Kidney tubule cell (primary cell): ENCODE measurements around the gene HMGCS1.
A peak's percentile ranks its signal among the peaks of the same experiment; 100 is the strongest.
"Not testable (repeated sequence)": the region's sequence is repeated elsewhere in the genome, so short reads cannot be mapped to it uniquely, and the experiment has no call there.

Source experiments
- DNase-seq: peaks from one replicate; pipeline ENCODE4 v3.0.0-alpha.2; 2018; ENCODE audit warnings: low spot score

HMGCS1 gene

DNA sequence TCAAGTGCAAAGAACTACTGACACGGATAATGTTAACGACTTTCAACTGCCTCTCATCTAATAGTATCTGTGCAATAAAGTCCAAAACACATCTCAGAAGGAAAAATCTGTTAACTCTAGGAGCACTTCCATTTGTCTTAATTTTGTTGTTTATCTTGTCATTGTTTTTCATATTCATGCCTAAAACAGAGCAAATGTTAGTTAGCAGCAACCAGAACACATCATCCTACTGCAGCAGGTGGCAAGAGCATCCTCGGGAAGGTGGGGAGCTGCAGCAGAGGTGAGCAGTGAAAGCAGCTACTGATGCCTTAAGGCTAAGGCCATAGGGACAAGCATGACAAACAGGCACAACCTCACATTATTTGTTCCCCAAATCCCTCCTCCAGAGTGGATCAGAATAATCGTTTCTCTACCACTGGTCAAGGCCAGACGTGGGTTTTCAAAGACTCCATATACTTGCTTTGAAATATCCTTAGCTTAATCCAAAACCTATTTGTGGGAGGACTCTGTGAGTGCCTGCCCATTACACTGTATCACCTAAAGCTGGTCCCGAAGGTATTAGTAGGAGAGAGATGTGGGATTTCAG lies 1.0 kb downstream of the HMGCS1 start:
- DNase-seq: no peak

DNA sequence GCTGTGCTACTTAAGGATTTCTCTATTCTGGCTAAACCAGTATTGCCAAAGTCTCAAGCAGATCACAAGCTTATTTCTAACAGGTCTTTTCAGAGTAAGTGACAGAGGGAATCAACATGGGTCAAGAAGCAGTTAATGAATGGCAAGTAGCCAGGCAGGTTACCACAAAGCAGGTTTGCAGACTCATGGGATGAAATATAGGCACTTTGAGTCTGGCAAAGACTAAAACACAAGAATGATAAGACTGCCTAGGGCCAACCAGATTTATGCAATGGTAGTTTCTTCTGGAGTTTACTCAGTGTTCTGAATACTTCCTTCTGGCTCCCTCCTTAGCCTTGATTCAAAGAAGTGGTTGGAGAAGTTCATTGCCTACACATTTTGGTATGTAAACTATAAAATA lies 3.6 kb downstream of the HMGCS1 start:
- DNase-seq: peak; percentile 55

DNA sequence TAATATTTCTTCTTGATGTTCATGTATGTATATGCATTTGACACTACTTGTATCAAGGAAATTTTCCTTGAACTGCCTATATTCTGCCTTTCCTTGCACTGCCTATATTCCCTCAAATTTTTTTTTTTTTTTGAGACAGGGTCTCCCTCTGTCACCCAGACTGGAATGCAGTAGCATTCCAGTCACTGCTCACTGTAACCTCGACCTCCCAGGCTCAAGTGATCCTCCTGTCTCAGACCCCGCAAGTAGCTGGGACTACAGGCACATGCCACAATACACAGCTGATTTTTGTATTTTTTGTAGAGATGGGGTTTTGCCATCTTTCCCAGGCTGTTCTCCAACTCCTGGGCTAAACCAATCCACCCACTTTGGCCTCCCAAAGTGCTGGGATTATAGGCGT lies 4.1 kb downstream of the HMGCS1 start:
- no peak for DNase-seq

DNA sequence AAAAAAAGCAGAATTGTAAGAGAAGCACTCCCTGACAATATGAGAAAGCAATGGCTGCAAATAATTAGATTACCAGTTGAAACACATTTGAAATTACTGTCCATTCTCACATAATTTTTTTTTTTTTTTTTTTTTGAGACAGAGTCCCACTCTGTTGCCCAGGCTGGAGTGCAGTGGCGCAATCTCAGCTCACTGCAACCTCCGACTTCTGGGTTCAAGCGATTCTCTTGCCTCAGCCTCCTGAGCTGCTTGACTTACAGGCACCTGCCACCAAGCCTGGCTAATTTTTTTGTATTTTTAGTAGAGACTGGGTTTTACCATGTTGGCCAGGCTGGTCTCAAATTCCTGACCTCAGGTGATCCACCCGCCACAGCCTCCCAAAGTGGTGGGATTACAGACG lies 6.3 kb downstream of the HMGCS1 start:
- DNase-seq: not testable (repeated sequence)

DNA sequence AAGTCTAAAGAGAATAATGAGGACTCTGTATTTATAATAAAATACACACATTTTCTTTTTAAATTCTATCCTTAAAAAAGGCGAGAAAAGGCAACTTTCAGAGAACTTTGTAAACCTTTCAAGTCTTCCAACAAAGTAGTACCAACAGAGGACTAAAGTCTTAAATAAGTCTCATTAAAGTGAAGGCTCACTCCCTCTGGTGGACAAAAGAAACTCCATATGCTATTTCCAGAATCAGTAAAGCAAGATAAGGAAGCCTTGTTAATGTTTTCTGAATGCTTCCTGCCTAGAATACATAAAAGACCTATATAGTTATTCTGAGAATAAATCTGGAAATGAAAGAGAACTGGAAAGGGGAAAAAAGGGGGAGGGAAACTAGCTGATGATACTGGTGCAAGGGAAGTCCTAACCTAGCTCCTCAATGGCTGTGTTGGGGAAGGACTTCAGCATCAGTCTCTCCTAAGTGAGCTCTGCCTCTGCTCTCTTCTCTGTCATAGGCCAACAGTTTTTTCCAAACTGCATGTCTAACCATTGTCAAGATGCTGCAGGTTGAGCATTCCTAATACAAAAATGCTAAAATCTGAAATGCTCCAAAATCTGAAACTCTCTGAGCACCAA lies 7.2 kb downstream of the HMGCS1 start:
- peak; percentile 70 for DNase-seq

DNA sequence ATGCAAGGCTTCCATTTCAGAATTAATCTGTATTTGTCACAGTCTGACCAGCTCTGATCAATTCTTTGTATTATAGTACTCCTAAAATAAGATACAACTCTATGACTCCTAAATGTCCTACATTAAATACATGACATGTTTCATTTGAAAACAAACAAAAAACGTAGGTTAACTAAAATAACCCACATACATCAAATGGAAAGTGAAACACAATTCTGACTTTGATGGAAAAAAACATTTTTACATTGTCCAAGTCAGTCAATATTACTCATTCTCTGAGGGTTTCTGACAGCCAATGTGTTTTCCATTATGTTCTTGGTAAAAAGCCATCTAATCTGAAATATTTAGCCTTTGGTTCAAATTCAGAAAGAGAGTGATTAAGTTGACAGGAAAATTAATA lies 8.7 kb downstream of the HMGCS1 start:
- DNase-seq: no peak

DNA sequence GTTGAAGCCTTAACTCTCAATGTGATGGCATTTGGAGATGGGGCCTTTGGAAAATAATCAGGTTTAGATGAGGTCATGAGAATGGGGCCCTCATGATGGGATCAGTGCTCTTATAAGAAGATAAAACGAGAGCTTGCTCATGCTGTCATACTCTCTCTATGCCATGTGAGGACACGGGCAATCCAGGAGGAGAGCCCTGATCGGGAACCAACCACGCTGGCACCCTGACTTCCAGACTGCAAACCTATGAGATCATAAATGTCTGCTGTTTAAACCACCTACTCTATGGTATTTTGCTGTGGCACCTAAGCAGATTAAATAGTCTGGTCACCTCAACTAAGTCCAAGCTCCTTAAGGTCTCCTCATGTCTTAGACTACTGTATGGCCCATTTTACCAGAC lies 10.0 kb downstream of the HMGCS1 start:
- no peak for DNase-seq

DNA sequence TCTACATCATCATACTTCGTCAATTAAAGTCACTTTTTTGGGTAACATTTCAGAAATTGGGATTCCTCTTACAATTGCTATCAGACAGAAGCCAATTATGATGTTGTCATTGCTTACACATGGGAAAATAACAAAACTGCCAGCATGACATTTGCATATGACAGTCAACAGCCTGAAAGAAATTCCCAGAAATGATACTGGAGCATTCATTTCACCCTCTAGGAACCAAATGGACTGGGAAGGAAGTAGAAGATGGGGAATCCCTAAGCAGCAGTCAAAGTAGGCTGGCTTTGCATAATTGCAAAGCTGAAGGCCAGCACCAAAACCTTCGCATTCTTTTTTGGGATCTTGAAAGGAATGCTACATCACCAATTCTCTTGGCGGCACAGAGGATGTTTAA lies 10.7 kb downstream of the HMGCS1 start:
- no peak for DNase-seq

DNA sequence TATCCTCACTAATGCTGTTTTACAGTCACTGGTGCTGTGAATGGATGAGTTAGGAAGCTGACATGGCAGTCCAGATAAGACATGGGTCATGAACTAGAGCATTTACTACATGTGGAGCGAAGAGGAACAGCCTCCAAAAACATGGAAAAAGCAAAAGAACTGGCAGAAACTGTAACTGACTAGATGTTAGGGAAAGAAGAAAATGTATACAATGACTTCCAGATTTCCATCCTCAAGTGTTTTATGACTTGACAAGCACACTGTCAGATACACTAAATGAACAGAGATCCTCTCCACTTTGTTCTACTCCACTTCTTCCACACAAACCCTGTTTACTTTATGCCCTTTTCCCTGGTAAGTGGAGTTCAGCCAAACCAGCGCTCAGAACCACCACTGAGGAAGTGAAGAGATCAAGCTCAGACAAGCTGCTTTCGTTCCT lies 11.5 kb downstream of the HMGCS1 start:
- no peak for DNase-seq

DNA sequence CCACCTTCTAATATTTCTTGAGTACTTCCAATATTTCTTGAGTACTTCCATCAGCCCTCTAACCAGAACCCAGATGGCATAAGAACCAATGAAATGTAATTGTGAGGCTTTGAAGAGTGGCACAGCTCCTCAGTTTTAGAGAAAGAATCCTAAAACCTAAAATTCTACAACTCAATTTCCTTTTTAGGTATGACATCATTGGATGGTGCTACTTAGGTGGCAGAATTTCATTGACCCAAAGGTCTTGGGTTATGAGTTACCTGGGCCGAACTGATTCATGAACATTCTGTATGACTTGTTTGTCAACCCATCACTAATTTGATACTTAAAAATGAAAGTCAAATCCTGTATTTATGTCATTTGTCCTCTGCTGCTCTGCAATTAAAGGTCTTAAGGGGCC lies 13.1 kb downstream of the HMGCS1 start:
- DNase-seq: no peak

DNA sequence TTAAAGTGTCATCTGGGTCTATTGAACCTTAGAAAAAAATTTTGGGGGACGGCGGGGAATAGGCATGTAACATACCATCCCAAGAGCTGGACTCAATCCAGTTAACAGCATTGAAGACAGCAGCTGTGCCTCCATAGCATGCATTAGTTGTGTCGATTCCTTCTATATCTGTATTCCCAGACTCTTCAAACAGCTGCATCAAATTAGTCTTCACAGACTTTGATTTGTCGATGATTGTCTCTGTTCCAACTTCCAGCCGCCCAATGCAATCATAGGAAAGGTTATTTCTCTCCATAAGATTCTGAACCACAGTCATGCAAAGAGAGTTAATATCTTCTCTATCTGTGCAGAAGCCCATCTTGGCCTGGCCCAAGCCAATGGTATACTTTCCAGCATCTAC lies 14.8 kb downstream of the HMGCS1 start:
- DNase-seq: no peak

DNA sequence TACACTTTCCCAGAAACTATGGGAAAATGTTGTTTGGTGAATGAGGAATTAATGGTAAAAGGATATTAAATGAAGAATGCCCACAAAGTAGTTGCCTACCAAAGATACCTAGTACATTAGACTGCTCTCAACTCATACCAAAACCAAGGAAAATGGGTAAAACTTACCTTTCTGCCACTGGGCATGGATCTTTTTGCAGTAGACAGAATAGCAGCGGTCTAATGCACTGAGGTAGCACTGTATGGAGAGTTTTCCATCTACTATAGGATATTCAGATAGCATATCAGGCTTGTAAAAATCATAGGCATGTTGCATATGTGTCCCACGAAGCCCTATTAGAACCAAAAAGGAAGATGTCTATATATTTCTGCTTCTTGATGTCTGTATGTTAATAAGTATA lies 16.4 kb downstream of the HMGCS1 start:
- DNase-seq: no peak

DNA sequence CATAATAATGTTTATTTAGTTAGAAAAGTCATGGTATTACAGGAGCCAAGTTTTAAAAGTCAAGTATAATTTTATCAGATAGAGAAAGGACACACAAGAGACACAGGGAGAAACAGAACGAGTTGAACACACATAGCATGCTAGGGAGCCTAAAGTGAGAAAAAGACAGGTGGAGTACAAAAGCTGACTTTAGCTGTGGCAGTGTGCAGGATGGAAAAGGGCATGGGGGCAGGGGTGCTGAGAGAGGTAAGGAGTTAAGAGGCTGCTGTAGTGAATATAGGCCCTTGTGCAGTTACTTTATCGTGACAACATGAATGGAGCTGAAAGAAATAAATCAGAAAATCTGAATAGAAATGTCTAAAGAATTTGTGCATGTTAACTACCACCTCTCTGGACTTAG lies 18.0 kb downstream of the HMGCS1 start:
- DNase-seq: no peak

DNA sequence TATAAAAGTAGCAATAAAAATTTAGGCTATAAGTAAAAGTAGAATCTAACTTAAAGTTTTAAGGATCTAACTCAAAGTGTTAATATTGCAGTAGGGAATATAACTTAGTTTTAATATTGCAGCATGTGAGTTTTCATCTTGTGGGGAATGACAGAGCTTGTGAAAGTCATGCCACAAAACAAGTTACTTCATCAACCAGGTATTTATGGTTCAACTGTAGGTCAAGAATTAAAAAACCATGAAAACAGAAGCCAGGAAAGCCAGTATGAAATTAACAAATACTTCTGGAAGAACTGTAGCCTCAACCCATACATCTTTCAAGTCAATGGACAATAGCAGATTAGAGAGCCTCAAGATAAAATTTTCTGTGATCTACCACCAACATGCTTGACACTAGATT lies 19.0 kb downstream of the HMGCS1 start:
- peak; percentile 63 for DNase-seq

DNA sequence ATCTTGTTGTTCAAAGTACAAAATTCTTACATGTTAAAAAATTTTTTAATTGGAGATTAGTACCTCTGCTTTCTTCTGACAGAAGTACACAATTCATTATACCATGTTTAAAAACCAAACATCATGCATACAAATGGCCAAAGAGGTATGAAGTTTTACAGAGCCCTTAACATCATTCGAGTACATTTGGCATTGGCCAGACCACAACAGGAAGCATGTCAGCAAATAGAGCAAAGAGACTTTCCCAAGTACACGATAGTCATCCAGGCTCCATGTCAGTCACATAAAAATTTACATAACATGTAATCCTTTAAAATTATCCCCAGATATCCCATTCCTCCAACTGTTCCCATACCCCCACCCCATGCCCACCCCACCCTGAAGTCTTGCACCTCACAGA lies 22.5 kb downstream of the HMGCS1 start:
- DNase-seq: no peak

DNA sequence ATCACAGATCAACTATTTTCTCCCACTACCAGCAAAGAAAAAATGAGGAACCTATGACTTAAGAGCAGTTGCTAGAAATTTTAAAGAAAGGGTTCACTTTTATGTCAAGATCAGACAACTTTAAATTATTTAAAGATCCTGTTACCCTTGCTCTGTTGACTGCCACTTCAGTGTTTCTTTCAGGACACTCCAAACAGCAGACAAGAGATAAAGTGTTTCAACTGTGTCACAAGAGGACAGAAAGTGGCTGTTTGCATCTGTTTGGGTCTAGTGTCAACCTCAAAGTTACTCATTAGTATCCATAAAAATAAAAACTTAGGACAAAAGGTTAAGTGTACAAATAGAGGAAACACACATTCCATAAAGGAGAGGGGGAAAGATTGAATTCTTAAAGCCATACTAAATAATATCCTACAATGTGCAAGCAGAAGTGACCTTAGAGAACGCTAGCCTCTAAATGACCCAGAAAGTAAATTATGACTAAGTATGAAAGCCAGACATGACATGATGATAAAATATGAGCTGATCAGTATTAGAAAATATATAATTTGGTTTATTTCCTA lies 24.9 kb downstream of the HMGCS1 start:
- DNase-seq: no peak

DNA sequence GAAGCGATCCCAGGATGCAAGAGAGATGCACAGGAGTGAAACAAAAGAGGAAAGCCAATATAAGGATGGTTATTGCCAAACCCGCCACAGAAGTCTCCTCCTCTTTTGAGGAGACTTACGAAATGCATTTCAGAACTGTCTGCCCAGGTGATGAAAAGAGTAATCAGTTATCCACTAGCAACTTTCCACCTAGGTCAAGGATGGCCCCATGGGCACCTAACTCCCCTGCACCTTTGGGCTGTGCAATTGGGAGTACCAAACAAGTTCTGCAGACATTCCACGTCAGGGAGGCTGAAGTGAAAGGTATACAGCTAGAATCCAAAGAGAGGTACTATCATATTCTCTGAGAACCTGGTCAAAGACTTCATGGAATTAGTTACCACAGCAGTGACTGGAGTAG lies 25.7 kb downstream of the HMGCS1 start:
- no peak for DNase-seq

DNA sequence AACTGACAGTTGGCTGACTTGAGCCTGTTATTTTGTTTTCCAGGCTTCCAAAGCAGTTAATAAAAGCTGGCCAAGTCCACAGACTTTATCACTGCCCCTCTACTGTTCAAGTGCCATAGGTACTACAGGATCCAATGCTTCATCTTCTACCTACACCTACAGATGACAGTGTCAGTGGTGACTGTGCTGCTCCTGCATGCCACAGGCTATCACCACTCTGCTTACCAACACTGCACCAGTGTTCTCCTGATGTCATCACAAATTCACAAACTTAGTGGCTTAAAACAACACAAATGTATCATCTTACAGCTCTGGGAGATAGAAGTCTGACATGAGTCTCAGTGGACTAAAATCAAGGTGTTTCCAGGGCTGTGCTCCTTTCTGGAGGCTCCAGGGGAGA lies 26.6 kb downstream of the HMGCS1 start:
- no peak for DNase-seq

DNA sequence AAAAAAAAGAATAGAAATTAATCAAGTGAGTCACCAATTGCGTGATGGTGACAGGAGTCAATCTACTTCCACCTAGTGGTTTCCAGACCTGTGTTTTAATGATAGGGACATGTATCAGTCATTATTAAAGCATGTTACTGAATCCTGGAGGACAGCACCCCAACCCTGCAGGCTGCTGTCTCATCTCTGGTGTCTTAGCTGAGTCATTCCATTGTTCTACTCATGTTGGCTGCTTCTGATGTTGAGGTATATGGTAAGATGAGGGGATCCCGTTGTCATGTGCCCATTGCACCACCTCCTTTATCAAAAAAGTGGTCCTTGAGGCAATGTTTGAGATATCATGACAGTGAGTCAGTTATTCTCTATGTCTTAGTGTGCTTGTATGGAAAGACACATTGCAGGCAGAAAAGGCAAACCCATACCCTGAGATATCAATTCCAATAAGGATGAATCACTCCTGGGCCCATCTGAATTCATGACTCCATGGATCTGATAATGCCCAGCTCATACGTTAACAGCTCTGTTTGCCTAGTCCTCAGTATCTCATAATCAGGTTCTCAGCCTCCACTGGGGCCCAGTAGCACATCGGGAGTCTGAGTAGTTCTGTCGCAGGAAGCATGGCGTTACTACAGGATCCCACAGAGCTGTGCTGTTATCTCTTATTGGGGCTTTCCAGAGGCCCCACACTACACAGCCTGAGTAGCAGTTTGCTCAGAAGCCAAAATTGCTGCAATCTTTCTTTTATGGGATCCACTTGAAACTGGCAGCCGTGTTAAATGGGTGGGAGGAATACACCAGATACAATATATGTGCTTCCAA lies 31.2 kb downstream of the HMGCS1 start:
- peak; percentile 47 for DNase-seq

DNA sequence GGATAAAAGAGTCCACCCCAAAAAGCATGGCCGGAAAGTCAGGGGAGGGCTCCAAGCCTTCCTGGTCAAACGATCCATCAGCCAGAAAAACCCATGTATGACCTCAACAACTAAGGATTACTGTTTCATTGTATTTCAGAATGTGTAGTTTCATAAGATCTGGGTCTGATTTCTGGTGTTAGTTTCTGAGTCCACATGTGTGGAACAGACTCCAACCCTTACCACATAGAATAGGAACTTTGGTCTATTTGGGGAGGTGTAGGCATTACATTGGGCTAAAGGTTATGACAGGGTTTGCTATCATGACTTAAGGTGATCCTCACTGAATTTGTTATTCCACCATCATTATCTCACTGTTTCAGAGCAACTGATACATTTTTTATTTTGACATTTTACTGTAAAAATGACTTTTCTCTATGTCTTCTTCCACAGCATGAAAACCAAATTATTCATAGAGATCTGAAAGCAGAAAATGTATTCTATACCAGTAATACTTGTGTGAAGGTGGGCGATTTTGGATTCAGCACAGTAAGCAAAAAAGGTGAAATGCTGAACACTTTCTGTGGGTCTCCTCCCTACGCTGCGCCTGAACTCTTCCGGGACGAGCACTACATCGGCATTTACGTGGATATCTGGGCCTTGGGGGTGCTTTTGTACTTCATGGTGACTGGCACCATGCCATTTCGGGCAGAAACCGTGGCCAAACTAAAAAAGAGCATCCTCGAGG lies 33.5 kb downstream of the HMGCS1 start:
- no peak for DNase-seq

DNA sequence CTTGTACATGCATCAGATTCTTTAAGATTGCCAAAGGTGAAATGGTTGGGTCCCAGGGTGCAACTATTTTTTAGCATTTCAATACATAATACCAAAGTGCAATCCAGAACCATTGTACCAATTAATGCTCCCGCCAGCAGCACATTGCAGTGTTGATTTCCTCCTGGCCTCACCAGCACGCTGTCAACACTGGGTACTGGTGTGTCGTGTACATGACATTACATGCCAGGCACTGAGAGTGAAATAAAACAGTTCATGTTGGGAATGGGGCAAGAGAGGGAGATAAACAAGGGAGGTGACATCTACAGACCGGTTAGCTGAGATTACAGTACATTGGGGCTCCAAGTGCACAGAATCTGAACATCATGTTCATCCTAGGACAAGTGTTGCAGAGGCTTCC lies 37.8 kb downstream of the HMGCS1 start:
- no peak for DNase-seq

DNA sequence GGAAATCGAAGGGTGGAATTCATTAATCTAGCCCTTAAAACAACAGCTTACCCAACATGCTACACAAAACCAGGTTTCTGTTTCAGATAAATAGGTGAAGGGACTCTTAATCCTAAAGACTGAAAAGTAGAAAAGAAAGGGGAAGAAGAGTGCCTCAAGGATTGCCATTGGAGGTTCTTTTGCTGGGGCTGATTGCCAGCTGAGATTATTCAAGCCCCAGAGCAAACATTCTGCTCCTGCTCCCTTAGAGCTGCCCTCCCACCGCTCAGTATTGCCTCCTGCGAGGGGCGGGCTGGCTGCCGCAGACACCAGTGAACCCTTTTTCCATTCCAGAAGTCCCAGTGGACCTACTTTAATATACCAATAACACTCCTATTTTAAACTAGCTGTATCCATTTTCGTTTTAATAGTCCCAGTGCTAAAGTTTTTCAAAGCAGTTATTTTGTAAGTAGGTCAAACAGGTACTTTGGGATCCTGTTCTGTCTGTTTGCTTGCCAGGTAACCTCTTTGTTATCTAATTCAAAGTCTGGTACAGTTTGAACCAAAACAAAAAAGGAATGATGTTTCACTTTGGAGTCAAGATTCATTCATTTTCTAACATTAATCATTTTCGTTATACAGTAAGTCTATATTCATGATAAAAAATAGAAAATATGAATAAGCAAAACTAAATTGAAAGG lies 38.6 kb downstream of the HMGCS1 start:
- DNase-seq: no peak
